NCI-H146 treated with DMSO at 0.1 percent for 48 hours (cell line): ENCODE data around the gene FEM1B.
A peak's percentile ranks its signal among the peaks of the same experiment; 100 is the strongest.

Experiments
- DNase-seq: peaks from one replicate; lab custom pipeline; 2025; ENCODE audit not compliant: unreplicated experiment; lab: John Stamatoyannopoulos, UW

FEM1B gene

GRCh38 chr15:68284616-68285258 is 7.2 kb downstream of the FEM1B start:
- no peak for DNase-seq

GRCh38 chr15:68285259-68285980 is 7.9 kb downstream of the FEM1B start:
- peak; percentile 28 for DNase-seq

GRCh38 chr15:68286256-68286655 is 8.7 kb downstream of the FEM1B start:
- DNase-seq, result no peak

- no peak for DNase-seq
Observed at GRCh38 chr15:68289057-68289456, 11.5 kb downstream of the FEM1B start.

GRCh38 chr15:68289621-68290352 is 12.2 kb downstream of the FEM1B start:
- DNase-seq, result no peak

GRCh38 chr15:68290715-68291114 is 13.2 kb downstream of the FEM1B start:
- no peak for DNase-seq

GRCh38 chr15:68292157-68292781 is 14.7 kb downstream of the FEM1B start:
- DNase-seq, result no peak

GRCh38 chr15:68292967-68293366 is 15.4 kb downstream of the FEM1B start:
- DNase-seq, result no peak

- DNase-seq, result no peak
Observed at GRCh38 chr15:68295014-68295805, 17.7 kb downstream of the FEM1B start.

GRCh38 chr15:68298336-68298735 is 20.8 kb downstream of the FEM1B start:
- no peak for DNase-seq

- no peak for DNase-seq
Observed at GRCh38 chr15:68298882-68299381, 21.4 kb downstream of the FEM1B start.

- DNase-seq, result no peak
Observed at GRCh38 chr15:68299436-68299835, 21.9 kb downstream of the FEM1B start.

GRCh38 chr15:68300115-68300940 is 22.8 kb downstream of the FEM1B start:
- DNase-seq, result no peak

GRCh38 chr15:68301301-68301700 is 23.8 kb downstream of the FEM1B start:
- no peak for DNase-seq

GRCh38 chr15:68302729-68303128 is 25.2 kb downstream of the FEM1B start:
- DNase-seq, result no peak

- no peak for DNase-seq
Observed at GRCh38 chr15:68303134-68303533, 25.6 kb downstream of the FEM1B start.

GRCh38 chr15:68303560-68304436 is 26.3 kb downstream of the FEM1B start:
- no peak for DNase-seq

- DNase-seq, result no peak
Observed at GRCh38 chr15:68304589-68305337, 27.2 kb downstream of the FEM1B start.
